RWPE2 (cell line): ENCODE measurements around the gene UPB1.

Experiments used
- ATAC-seq: fragments of 200-7000 bp; cut with Tn5 transposase; 3 replicates; pipeline ENCODE4 v1.9.1; 2021; ENCODE audit warnings: low read depth
- DNase-seq: peaks from one replicate; pipeline ENCODE4 v3.0.0-alpha.2; 2020; ENCODE audit warnings: low spot score
- H3K27ac ChIP-seq: fragments of 450-650 bp; 2 replicates; pipeline ENCODE4 v1.5.1; 2017; ENCODE audit warnings: mild to moderate bottlenecking; ENCODE audit not compliant: poor library complexity, severe bottlenecking
- H3K27me3 ChIP-seq: fragments of 250-450 bp; sonication (Bioruptor Pico); 2 replicates; pipeline ENCODE4 v1.5.1; 2021; ENCODE audit warnings: mild to moderate bottlenecking, moderate library complexity; ENCODE audit not compliant: insufficient read depth, poor library complexity, severe bottlenecking
- H3K36me3 ChIP-seq: fragments of 250-450 bp; sonication (Bioruptor Pico); 2 replicates; pipeline ENCODE4 v1.5.1; 2020; ENCODE audit warnings: low read depth, mild to moderate bottlenecking, moderate library complexity
- H3K4me1 ChIP-seq: fragments of 250-450 bp; sonication (Bioruptor Pico); 2 replicates; pipeline ENCODE4 v1.5.1; 2021; ENCODE audit warnings: mild to moderate bottlenecking, moderate library complexity; ENCODE audit not compliant: insufficient read depth, poor library complexity, severe bottlenecking
- H3K4me3 ChIP-seq: fragments of 250-450 bp; sonication (Bioruptor Pico); 2 replicates; pipeline ENCODE4 v1.5.1; 2021; ENCODE audit warnings: mild to moderate bottlenecking, moderate library complexity; ENCODE audit not compliant: severe bottlenecking
- H3K9me3 ChIP-seq: fragments of 250-450 bp; sonication (Bioruptor Pico); 2 replicates; pipeline ENCODE4 v1.5.1; 2021; ENCODE audit warnings: mild to moderate bottlenecking, moderate library complexity; ENCODE audit not compliant: severe bottlenecking
- TF ChIP-seq, protein P1 (sequence below): fragments of 450-650 bp; IDR thresholded peaks from one replicate; pipeline ENCODE4 v1.5.1; 2017; ENCODE audit warnings: mild to moderate bottlenecking, moderate library complexity; ENCODE audit not compliant: poor library complexity, severe bottlenecking

The UPB1 gene

DNA sequence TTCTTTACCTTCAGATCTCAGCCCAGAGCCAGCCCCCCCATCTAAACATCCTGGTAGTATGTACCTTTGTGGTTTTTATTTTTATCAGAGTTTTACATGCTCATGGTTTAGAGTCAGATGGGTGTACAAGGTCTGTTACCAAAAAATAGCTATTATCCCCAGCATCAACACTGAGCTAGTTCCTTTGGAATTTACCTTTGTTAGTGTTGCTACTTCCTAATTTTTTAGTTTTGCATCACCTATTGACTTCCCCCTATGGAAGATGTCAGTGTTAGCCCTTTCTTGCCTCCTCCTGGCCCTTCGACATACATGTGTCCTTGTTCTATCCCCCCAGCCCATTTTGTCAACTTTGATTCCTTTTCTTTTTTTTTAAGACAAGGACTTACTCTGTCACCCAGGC is 7.4 kb downstream of the UPB1 start:
- Histone ChIP-seq H3K4me3 (no peak overlapping the region), H3K27me3 (no peaks in the 10 kb centered on the region), H3K4me1 (peaks cover 6% of the 10 kb centered on the region), H3K36me3 (no peaks in the 10 kb centered on the region), H3K9me3 (no peaks in the 10 kb centered on the region), H3K27ac (no peak overlapping the region)
- DNase-seq (no peak), ATAC-seq (no peak)
- TF ChIP-seq, protein P1, sequence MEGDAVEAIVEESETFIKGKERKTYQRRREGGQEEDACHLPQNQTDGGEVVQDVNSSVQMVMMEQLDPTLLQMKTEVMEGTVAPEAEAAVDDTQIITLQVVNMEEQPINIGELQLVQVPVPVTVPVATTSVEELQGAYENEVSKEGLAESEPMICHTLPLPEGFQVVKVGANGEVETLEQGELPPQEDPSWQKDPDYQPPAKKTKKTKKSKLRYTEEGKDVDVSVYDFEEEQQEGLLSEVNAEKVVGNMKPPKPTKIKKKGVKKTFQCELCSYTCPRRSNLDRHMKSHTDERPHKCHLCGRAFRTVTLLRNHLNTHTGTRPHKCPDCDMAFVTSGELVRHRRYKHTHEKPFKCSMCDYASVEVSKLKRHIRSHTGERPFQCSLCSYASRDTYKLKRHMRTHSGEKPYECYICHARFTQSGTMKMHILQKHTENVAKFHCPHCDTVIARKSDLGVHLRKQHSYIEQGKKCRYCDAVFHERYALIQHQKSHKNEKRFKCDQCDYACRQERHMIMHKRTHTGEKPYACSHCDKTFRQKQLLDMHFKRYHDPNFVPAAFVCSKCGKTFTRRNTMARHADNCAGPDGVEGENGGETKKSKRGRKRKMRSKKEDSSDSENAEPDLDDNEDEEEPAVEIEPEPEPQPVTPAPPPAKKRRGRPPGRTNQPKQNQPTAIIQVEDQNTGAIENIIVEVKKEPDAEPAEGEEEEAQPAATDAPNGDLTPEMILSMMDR = no peak

GRCh38 chr22:24503137-24503842 is 8.2 kb downstream of the UPB1 start:
- Histone ChIP-seq H3K4me3 (no peak overlapping the region), H3K36me3 (no peaks in the 10 kb centered on the region), H3K4me1 (peaks cover 6% of the 10 kb centered on the region), H3K27me3 (no peaks in the 10 kb centered on the region), H3K9me3 (no peaks in the 10 kb centered on the region), H3K27ac (no peak overlapping the region)
- DNase-seq (no peak), ATAC-seq (peak; percentile 64)
- TF ChIP-seq, protein P1 = peak; percentile 69

DNA sequence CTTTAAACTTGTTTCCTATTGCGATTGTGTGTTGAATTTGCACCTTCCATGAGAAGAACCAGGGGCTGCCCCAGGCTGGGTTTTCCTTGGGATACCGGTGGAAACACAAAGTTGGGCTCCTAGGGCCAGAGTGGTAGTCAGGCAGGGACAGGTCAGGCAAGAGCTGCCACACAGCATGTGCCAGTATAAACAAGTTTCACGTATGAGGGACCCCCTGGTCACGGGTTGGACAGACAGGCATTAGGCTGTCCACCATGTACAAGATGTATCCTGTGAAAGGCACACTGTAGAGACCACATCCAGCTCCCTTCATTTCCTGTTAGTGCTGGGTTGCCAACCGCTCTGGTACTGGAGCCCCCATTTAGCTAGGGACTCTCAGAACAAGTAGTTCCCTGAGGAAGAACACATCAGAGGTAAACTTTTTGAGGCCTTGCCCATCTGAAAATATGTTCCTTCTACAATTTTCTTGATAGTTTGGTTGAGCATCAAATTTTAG is 8.8 kb downstream of the UPB1 start:
- TF ChIP-seq, protein P1 = no peak
- no peak for ATAC-seq
- no peaks in the 10 kb centered on the region for H3K36me3 ChIP-seq
- no peaks in the 10 kb centered on the region for H3K9me3 ChIP-seq
- peaks cover 6% of the 10 kb centered on the region for H3K4me1 ChIP-seq
- H3K4me3 ChIP-seq = no peak overlapping the region
- no peak for DNase-seq
- H3K27ac ChIP-seq = no peak overlapping the region
- no peaks in the 10 kb centered on the region for H3K27me3 ChIP-seq

GRCh38 chr22:24504540-24504939 is 9.4 kb downstream of the UPB1 start:
- no peak overlapping the region for H3K4me3 ChIP-seq
- H3K27ac ChIP-seq = no peak overlapping the region
- H3K27me3 ChIP-seq = no peaks in the 10 kb centered on the region
- TF ChIP-seq, protein P1 = no peak
- no peaks in the 10 kb centered on the region for H3K9me3 ChIP-seq
- no peaks in the 10 kb centered on the region for H3K36me3 ChIP-seq
- DNase-seq = no peak
- ATAC-seq = no peak
- peaks cover 6% of the 10 kb centered on the region for H3K4me1 ChIP-seq
